GM12878 (cell line): ENCODE results near the gene OOEP. TPM values are rescaled to one million over a fixed set of nuclear protein-coding genes. Genes with fewer than 3 reads are reported as not detected.

Source experiments
- polyA plus RNA-seq, 11 experiments: library from polyadenylated mRNA; depleted of rRNA in 4 of 11; unstranded in 6 of 11; stranded (reverse) in 5 of 11; fragments of >200 nt; fragmentation: Nextera tagmentation in 4 of 11; fragmentation: Illumina TruSeq in 1 of 11; extraction: Ambion mirVana in 4 of 11; extraction: Trizol in 1 of 11; gene quantifications; 1 replicate in 1 of 11; 2 replicates in 10 of 11; pipeline versions ENCODE4 v1.2.1 to v1.2.3, GENCODE V29; 2011 to 2016; ENCODE audit warnings: inconsistent platforms in 2 of 11, missing spikeins in 2 of 11, low read depth in 1 of 11
- small RNA-seq: library from RNA; depleted of rRNA; stranded (forward); fragments of <200 nt; gene quantifications from one replicate; pipeline ENCODE3, GENCODE V24; 2014
- total RNA-seq, 4 experiments: library from RNA; depleted of rRNA in 3 of 4; stranded (reverse); fragments of >200 nt in 3 of 4; fragmentation: Illumina TruSeq in 1 of 4; extraction: Trizol in 1 of 4; gene quantifications; 2 replicates each; pipeline versions ENCODE4 v1.2.1 to v1.2.3, GENCODE V29; 2013 to 2021

The OOEP gene
- total and polyA plus RNA-seq, 10 of the 15 experiments (the other 5 are each of a cell fraction or from before 2014, with no cell fraction given) = 0.08 TPM; not detected in 9

Small RNA genes within 50 kb of the gene (small RNA-seq; reads per million reads assigned to genes)
- gene RPL39P3 = not detected

Other genes starting within 250 kb of the OOEP start
Only the 7 nearest of the 8 such genes appear.
- gene KHDC1L, start 144.4 kb downstream of the OOEP start, total RNA-seq (2014; rRNA removed) = not detected in 2 replicates
- gene KHDC1L, start 144.4 kb downstream of the OOEP start, total RNA-seq (2014; rRNA removed; fragmentation: Illumina TruSeq; extraction: Trizol) = not detected in 2 replicates
- not detected in 2 replicates for gene KHDC1L, start 144.4 kb downstream of the OOEP start, total RNA-seq (2021)
- 0.12 TPM in 1 of 2 replicates, not detected in the other for gene KHDC1L, start 144.4 kb downstream of the OOEP start, polyA plus RNA-seq (2011; rRNA removed)
- 0.21 TPM in 1 of 2 replicates, not detected in the other for gene KHDC1L, start 144.4 kb downstream of the OOEP start, polyA plus RNA-seq (2014; fragmentation: Illumina TruSeq; extraction: Trizol)
- under 1 TPM; 0.13 to 0.37 TPM for gene KHDC1L, start 144.4 kb downstream of the OOEP start, polyA plus RNA-seq (2014; fragmentation: Nextera tagmentation; extraction: Ambion mirVana)
- gene KHDC1L, start 144.4 kb downstream of the OOEP start, polyA plus RNA-seq (2014; rRNA removed) = 0.27 TPM in 1 of 2 replicates, not detected in the other
- gene KHDC1L, start 144.4 kb downstream of the OOEP start, polyA plus RNA-seq (2016; fragmentation: Nextera tagmentation; extraction: Ambion mirVana) = under 1 TPM in 1 of 2 experiments, not detected in 1; 0.33 TPM
- gene KHDC1, start 106.7 kb downstream of the OOEP start, total RNA-seq (2014; rRNA removed) = 3.3 and 3.4 TPM in 2 replicates
- 3.8 and 4.7 TPM in 2 replicates for gene KHDC1, start 106.7 kb downstream of the OOEP start, total RNA-seq (2014; rRNA removed; fragmentation: Illumina TruSeq; extraction: Trizol)
- gene KHDC1, start 106.7 kb downstream of the OOEP start, total RNA-seq (2021) = 5.3 and 6.4 TPM in 2 replicates
- 2.9 and 4.9 TPM in 2 replicates for gene KHDC1, start 106.7 kb downstream of the OOEP start, polyA plus RNA-seq (2011; rRNA removed)
- 4.6 and 4.9 TPM in 2 replicates for gene KHDC1, start 106.7 kb downstream of the OOEP start, polyA plus RNA-seq (2014; fragmentation: Illumina TruSeq; extraction: Trizol)
- gene KHDC1, start 106.7 kb downstream of the OOEP start, polyA plus RNA-seq (2014; fragmentation: Nextera tagmentation; extraction: Ambion mirVana) = 1 to 10 TPM; 7.6 to 8.7 TPM
- 7.5 and 7.6 TPM in 2 replicates for gene KHDC1, start 106.7 kb downstream of the OOEP start, polyA plus RNA-seq (2014; rRNA removed)
- 1 to 10 TPM; 6.1 to 6.6 TPM for gene KHDC1, start 106.7 kb downstream of the OOEP start, polyA plus RNA-seq (2016; fragmentation: Nextera tagmentation; extraction: Ambion mirVana)
- not detected in 2 replicates for gene DPPA5, start 15.6 kb downstream of the OOEP start, total RNA-seq (2014; rRNA removed)
- not detected in 2 replicates for gene DPPA5, start 15.6 kb downstream of the OOEP start, total RNA-seq (2014; rRNA removed; fragmentation: Illumina TruSeq; extraction: Trizol)
- not detected in 2 replicates for gene DPPA5, start 15.6 kb downstream of the OOEP start, total RNA-seq (2021)
- gene DPPA5, start 15.6 kb downstream of the OOEP start, polyA plus RNA-seq (2011; rRNA removed) = not detected in 2 replicates
- gene DPPA5, start 15.6 kb downstream of the OOEP start, polyA plus RNA-seq (2014; fragmentation: Illumina TruSeq; extraction: Trizol) = not detected in 2 replicates
- gene DPPA5, start 15.6 kb downstream of the OOEP start, polyA plus RNA-seq (2014; fragmentation: Nextera tagmentation; extraction: Ambion mirVana) = not detected
- not detected in 2 replicates for gene DPPA5, start 15.6 kb downstream of the OOEP start, polyA plus RNA-seq (2014; rRNA removed)
- not detected for gene DPPA5, start 15.6 kb downstream of the OOEP start, polyA plus RNA-seq (2016; fragmentation: Nextera tagmentation; extraction: Ambion mirVana)
- not detected in 2 replicates for gene KHDC3L, start 7.2 kb downstream of the OOEP start, total RNA-seq (2014; rRNA removed)
- gene KHDC3L, start 7.2 kb downstream of the OOEP start, total RNA-seq (2014; rRNA removed; fragmentation: Illumina TruSeq; extraction: Trizol) = not detected in 2 replicates
- gene KHDC3L, start 7.2 kb downstream of the OOEP start, total RNA-seq (2021) = not detected in 2 replicates
- not detected in 2 replicates for gene KHDC3L, start 7.2 kb downstream of the OOEP start, polyA plus RNA-seq (2011; rRNA removed)
- gene KHDC3L, start 7.2 kb downstream of the OOEP start, polyA plus RNA-seq (2014; fragmentation: Illumina TruSeq; extraction: Trizol) = not detected in 2 replicates
- gene KHDC3L, start 7.2 kb downstream of the OOEP start, polyA plus RNA-seq (2014; fragmentation: Nextera tagmentation; extraction: Ambion mirVana) = not detected
- gene KHDC3L, start 7.2 kb downstream of the OOEP start, polyA plus RNA-seq (2014; rRNA removed) = not detected in 2 replicates
- not detected for gene KHDC3L, start 7.2 kb downstream of the OOEP start, polyA plus RNA-seq (2016; fragmentation: Nextera tagmentation; extraction: Ambion mirVana)
- not detected in 2 replicates for gene DDX43, start 24.9 kb upstream of the OOEP start, total RNA-seq (2014; rRNA removed)
- gene DDX43, start 24.9 kb upstream of the OOEP start, total RNA-seq (2014; rRNA removed; fragmentation: Illumina TruSeq; extraction: Trizol) = not detected in 2 replicates
- gene DDX43, start 24.9 kb upstream of the OOEP start, total RNA-seq (2021) = 0.08 TPM in 1 of 2 replicates, not detected in the other
- gene DDX43, start 24.9 kb upstream of the OOEP start, polyA plus RNA-seq (2011; rRNA removed) = not detected in 2 replicates
- gene DDX43, start 24.9 kb upstream of the OOEP start, polyA plus RNA-seq (2014; fragmentation: Illumina TruSeq; extraction: Trizol) = not detected in 2 replicates
- gene DDX43, start 24.9 kb upstream of the OOEP start, polyA plus RNA-seq (2014; fragmentation: Nextera tagmentation; extraction: Ambion mirVana) = not detected
- gene DDX43, start 24.9 kb upstream of the OOEP start, polyA plus RNA-seq (2014; rRNA removed) = not detected in 2 replicates
- gene DDX43, start 24.9 kb upstream of the OOEP start, polyA plus RNA-seq (2016; fragmentation: Nextera tagmentation; extraction: Ambion mirVana) = under 1 TPM in 1 of 2 experiments, not detected in 1; 0.12 TPM
- gene CGAS, start 82.4 kb upstream of the OOEP start, total RNA-seq (2014; rRNA removed) = 30.2 and 32.5 TPM in 2 replicates
- gene CGAS, start 82.4 kb upstream of the OOEP start, total RNA-seq (2014; rRNA removed; fragmentation: Illumina TruSeq; extraction: Trizol) = 23.5 and 24.9 TPM in 2 replicates
- 25.7 and 25.8 TPM in 2 replicates for gene CGAS, start 82.4 kb upstream of the OOEP start, total RNA-seq (2021)
- gene CGAS, start 82.4 kb upstream of the OOEP start, polyA plus RNA-seq (2011; rRNA removed) = 15.3 and 23.3 TPM in 2 replicates
- 13.1 and 15.5 TPM in 2 replicates for gene CGAS, start 82.4 kb upstream of the OOEP start, polyA plus RNA-seq (2014; fragmentation: Illumina TruSeq; extraction: Trizol)
- 1 to 10 TPM; 4.7 to 7.9 TPM for gene CGAS, start 82.4 kb upstream of the OOEP start, polyA plus RNA-seq (2014; fragmentation: Nextera tagmentation; extraction: Ambion mirVana)
- gene CGAS, start 82.4 kb upstream of the OOEP start, polyA plus RNA-seq (2014; rRNA removed) = 16.9 and 19.9 TPM in 2 replicates
- gene CGAS, start 82.4 kb upstream of the OOEP start, polyA plus RNA-seq (2016; fragmentation: Nextera tagmentation; extraction: Ambion mirVana) = 10 to 100 TPM; 24.2 to 25.5 TPM
- 40.4 and 41.8 TPM in 2 replicates for gene MTO1, start 91.8 kb upstream of the OOEP start, total RNA-seq (2014; rRNA removed)
- gene MTO1, start 91.8 kb upstream of the OOEP start, total RNA-seq (2014; rRNA removed; fragmentation: Illumina TruSeq; extraction: Trizol) = 35.2 and 40.8 TPM in 2 replicates
- 30.2 and 30.7 TPM in 2 replicates for gene MTO1, start 91.8 kb upstream of the OOEP start, total RNA-seq (2021)
- gene MTO1, start 91.8 kb upstream of the OOEP start, polyA plus RNA-seq (2011; rRNA removed) = 35.5 and 42.0 TPM in 2 replicates
- gene MTO1, start 91.8 kb upstream of the OOEP start, polyA plus RNA-seq (2014; fragmentation: Illumina TruSeq; extraction: Trizol) = 29.4 and 38.0 TPM in 2 replicates
- 10 to 100 TPM; 24.8 to 28.0 TPM for gene MTO1, start 91.8 kb upstream of the OOEP start, polyA plus RNA-seq (2014; fragmentation: Nextera tagmentation; extraction: Ambion mirVana)
- 25.5 and 26.4 TPM in 2 replicates for gene MTO1, start 91.8 kb upstream of the OOEP start, polyA plus RNA-seq (2014; rRNA removed)
- 10 to 100 TPM; 45.1 to 53.6 TPM for gene MTO1, start 91.8 kb upstream of the OOEP start, polyA plus RNA-seq (2016; fragmentation: Nextera tagmentation; extraction: Ambion mirVana)